Lung (tissue), 12 donors: Measurements from ENCODE around the gene VCX2. TPM values are rescaled to one million over a fixed set of nuclear protein-coding genes. Genes with fewer than 3 reads are reported as not detected.

Source experiments
- ATAC-seq: fragments of 200-7000 bp; cut with Tn5 transposase; one replicate; pipeline ENCODE4 v1.9.1; 2020; ENCODE audit warnings: moderate number of reproducible peaks; ENCODE audit not compliant: insufficient read depth, low FRiP score
- DNase-seq, 3 donors: peaks; one replicate each; pipeline ENCODE4 v3.0.0-alpha.2; 2013 to 2017
- H3K27ac ChIP-seq, 2 donors: one replicate each; pipeline ENCODE4 v1.5.1; 2013; ENCODE audit warnings: mild to moderate bottlenecking in 2 of 2, moderate library complexity in 2 of 2, control low read depth in 1 of 2, inconsistent platforms in 1 of 2, low read depth in 1 of 2, low read length in 1 of 2
- H3K27me3 ChIP-seq, 3 donors: one replicate each; pipeline ENCODE4 v1.5.1; 2013; ENCODE audit warnings: low read length in 2 of 3; ENCODE audit not compliant: control insufficient read depth in 3 of 3, insufficient read depth in 3 of 3
- H3K36me3 ChIP-seq, 4 donors: one replicate each; pipeline ENCODE4 v1.5.1; 2013; ENCODE audit warnings: low read length in 4 of 4, mild to moderate bottlenecking in 1 of 4, moderate library complexity in 1 of 4; ENCODE audit not compliant: control insufficient read depth in 4 of 4, insufficient read depth in 4 of 4
- H3K4me1 ChIP-seq, 5 donors: one replicate each; pipeline ENCODE4 v1.5.1; 2013; ENCODE audit warnings: low read length in 5 of 5, mild to moderate bottlenecking in 2 of 5, moderate library complexity in 1 of 5; ENCODE audit not compliant: control insufficient read depth in 5 of 5, insufficient read depth in 5 of 5
- H3K4me3 ChIP-seq: one replicate; pipeline ENCODE4 v1.5.1; 2013; ENCODE audit warnings: mild to moderate bottlenecking, control low read depth, moderate library complexity
- H3K9ac ChIP-seq, 2 donors: one replicate each; pipeline ENCODE4 v1.5.1; 2013; ENCODE audit warnings: low read length in 2 of 2, control low read depth in 1 of 2; ENCODE audit not compliant: insufficient read depth in 1 of 2
- H3K9me3 ChIP-seq, 4 donors: one replicate each; pipeline ENCODE4 v1.5.1; 2013; ENCODE audit warnings: low read length in 3 of 4, mild to moderate bottlenecking in 1 of 4, moderate library complexity in 1 of 4; ENCODE audit not compliant: control insufficient read depth in 4 of 4, insufficient read depth in 3 of 4
- CTCF ChIP-seq: IDR thresholded peaks from 2 replicates; pipeline ENCODE4 v1.5.1; 2012; ENCODE audit warnings: mild to moderate bottlenecking; ENCODE audit errors: control extremely low read depth, extremely low read depth
- WGBS, 2 donors: extraction: QIAGEN DNeasy Blood & Tissue Kit; methylation state at CpG; one replicate each; pipeline ENCODE4 v1.1.7; 2013; 5-methylcytosine and 5-hydroxymethylcytosine counted together
- polyA plus RNA-seq, 2 donors: library from polyadenylated mRNA; stranded (reverse); fragments of 200-250 nt; gene quantifications; one replicate each; pipeline ENCODE4 v1.2.1, GENCODE V29; 2013
- total RNA-seq, 2 donors: library from RNA; depleted of rRNA in 1 of 2; stranded (reverse); fragments of >200 nt in 1 of 2; gene quantifications; one replicate each; pipeline ENCODE4 v1.2.1, GENCODE V29; 2014 to 2021
- donor health status: control.
- donor health status: control.
- donor health status: Bipolar disorder and iron deficiency.
- donor health status: healthy.
- donor health status: DM: yes; HTN: yes; CAD: no.

The VCX2 gene
- total and polyA plus RNA-seq, 4 donors: not detected

DNA sequence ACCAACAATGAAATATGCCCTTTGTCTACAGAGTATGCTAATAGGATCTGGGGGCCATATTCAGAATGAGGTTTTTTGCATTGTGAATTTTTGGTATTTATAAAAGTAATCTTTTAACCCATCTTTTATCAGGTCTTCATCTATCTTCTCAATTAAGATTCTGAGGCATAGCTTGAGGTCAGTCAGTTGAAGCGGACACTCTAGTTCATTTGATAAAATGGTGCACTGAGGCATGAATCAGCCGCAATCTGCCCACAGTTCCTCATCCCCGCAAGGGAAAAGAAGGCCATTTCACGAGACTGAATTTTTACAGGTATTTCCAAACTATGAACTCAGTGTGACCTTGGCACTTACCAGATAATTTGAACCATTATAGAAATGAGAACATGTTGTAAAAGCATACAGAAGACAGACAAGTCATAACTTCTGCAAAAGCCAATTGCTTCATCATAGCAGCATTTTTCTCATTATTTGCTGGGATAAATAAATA, 19.3 kb upstream of the VCX2 start:
- peaks cover 0 to 21% (median 15%) of the 10 kb centered on the region in 3 donors for H3K27me3 ChIP-seq
- no peaks in the 10 kb centered on the region for H3K36me3 ChIP-seq
- H3K9me3 ChIP-seq: no peaks in the 10 kb centered on the region
- H3K27ac ChIP-seq: no peak overlapping the region
- DNase-seq: no peak
- TF ChIP-seq CTCF: no peak
- 89 to 92% methylated on average over 4 of the region's 4 CpGs for WGBS, 2 donors
- ATAC-seq: no peak
- no peaks in the 10 kb centered on the region for H3K4me1 ChIP-seq
- no peak overlapping the region for H3K9ac ChIP-seq
- H3K4me3 ChIP-seq: no peak overlapping the region

DNA sequence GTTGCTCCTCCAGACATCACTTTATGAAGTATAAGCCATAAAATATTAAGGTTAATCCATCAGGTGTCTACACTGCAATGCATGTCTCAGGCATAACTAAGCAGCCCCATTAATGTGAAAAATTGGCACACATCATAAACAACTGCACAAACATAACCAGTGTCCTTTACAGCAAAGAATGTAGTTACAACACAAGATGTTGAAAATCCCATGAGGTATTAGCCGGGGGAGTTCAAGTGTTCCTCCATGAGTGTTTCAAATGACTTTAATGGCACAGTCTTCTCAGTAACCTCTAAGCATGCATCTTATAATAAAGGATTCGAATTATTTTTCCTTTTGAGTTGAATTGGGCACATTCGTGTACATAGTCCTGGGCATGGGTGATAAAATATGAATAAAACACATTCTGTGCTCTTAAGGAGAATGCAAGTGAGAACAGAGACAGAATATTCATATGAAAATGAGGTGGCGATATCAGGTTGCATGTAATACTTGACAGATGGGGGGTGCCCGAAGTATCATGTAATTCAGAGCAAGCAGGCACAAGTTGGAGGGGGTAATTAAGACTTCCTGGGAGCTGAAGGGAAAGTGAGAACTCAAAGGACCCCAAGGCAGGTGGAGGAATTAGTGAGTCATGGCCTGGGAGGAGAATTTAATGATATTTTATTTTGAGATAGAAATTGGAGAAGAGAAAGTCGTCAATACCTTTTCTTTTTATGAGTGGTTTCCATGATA, 18.2 kb upstream of the VCX2 start:
- WGBS, 2 donors: 76 to 91% methylated on average over 6 of the region's 6 CpGs
- H3K9me3 ChIP-seq: no peaks in the 10 kb centered on the region

GRCh38 chrX:8183346-8183745, 12.3 kb upstream of the VCX2 start:
- no peak for ATAC-seq
- 56 to 68% methylated on average over 1 of the region's 1 CpG for WGBS, 2 donors
- H3K36me3 ChIP-seq: no peaks in the 10 kb centered on the region

More for the DNA sequence above, 18.2 kb upstream of the VCX2 start:
- Histone ChIP-seq H3K27me3 (peaks cover 0 to 25% (median 9%) of the 10 kb centered on the region in 3 donors), H3K36me3 (no peaks in the 10 kb centered on the region), H3K4me3 (no peak overlapping the region), H3K27ac (no peak overlapping the region), H3K4me1 (no peaks in the 10 kb centered on the region), H3K9ac (no peak overlapping the region)
- ATAC-seq: no peak
- no peak for TF ChIP-seq CTCF
- DNase-seq: no peak

More at GRCh38 chrX:8183346-8183745, 12.3 kb upstream of the VCX2 start:
- TF ChIP-seq CTCF: no peak
- Histone ChIP-seq H3K27me3 (peaks cover 0 to 18% (median 5%) of the 10 kb centered on the region in 3 donors), H3K9me3 (no peaks in the 10 kb centered on the region), H3K4me1 (no peaks in the 10 kb centered on the region), H3K9ac (no peak overlapping the region), H3K4me3 (no peak overlapping the region), H3K27ac (no peak overlapping the region)
- DNase-seq: no peak
